HG03066 (cell line): ENCODE results near the gene EPB41L4A.
"Not testable (repeated sequence)": the region's sequence is repeated elsewhere in the genome, so short reads cannot be mapped to it uniquely, and the experiment has no call there.

Source experiments
- ATAC-seq: cut with Tn5 transposase; IDR thresholded peaks from one replicate; pipeline ENCODE4 v1.9.1; 2021; ENCODE audit warnings: low read depth; ENCODE audit not compliant: unreplicated experiment

The EPB41L4A gene

DNA sequence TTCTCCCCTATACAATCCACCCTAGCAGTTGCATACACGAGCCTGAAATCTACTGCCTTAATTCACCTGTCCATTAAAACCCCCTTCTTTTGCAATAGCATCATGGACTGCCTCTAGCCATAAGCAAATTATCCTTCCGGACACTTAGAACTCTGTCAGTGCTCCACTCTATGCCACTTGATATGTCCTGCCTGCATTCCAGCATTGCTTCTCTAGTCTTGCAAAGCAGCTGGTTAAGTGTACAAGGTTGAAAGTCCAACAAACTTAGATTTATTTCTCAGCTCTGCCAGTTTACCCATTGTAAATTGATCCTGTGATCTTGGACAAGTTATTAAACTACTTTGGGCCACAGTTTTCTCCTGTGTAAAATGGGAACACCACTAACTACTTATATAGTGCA, 197.9 kb downstream of the EPB41L4A start:
- ATAC-seq: no peak

GRCh38 chr5:112219000-112219399, 200.1 kb downstream of the EPB41L4A start:
- no peak for ATAC-seq

- no peak for ATAC-seq
Observed at GRCh38 chr5:112217843-112218579, 201.1 kb downstream of the EPB41L4A start.

DNA sequence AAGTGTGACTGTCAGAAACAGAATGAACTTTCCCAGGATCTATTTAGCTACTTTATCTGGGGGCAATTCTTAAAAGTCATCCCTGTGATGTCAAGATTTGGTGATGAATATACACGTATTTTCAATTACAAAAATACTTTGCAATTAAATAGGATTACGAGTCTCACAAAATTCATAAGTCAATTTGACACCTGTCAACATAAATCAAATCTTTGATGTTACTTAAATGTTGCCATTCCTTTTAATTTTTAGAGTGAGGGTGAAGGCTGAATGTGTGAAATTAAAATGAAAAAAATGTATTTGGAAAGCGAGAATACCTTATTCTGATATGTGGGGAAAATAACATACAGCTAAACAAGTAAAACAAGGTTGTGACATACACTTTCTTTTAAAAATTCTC, 202.9 kb downstream of the EPB41L4A start:
- ATAC-seq: no peak

GRCh38 chr5:112210430-112211005, 208.6 kb downstream of the EPB41L4A start:
- ATAC-seq: no peak

DNA sequence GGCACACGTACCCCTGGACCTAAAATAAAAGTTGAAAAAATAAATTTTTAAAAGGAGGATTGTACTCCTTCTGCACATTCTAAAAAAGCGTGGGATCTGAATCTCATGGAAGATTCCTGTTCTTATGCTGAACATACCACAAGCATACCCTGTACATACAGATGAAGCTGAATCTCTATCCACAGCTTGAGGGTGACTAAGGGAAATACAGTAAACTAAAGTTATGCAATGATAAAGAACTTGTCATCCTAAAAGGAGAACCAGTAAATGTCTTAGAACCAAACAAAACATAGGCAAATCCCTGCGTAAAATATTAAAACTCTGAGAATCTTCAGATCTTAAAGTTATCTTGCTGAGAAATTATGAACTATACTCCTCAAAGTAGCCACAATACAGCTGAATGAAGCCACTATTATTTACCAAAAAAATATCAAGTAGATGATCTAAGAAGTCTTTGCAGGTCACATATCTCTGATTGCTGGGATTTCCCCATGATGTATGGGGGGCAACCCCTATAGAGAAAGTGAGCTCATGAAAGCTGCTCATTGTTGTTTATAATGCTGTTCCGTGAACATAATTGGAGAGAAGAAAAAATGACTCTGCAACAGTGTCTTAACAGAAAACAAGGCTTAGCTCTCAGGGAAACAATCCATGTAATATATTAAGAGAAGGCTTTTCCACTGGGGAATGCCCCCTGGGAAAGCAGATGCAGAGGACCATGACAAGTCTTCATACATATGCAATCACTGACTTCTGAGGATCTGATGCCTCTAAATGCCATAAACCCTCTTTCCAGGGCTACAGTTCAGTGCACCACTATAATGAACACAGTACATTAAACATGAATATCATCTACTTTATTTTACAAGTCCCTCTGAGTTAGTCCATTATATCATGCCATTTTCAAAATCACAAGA, 210.1 kb downstream of the EPB41L4A start:
- no peak for ATAC-seq

DNA sequence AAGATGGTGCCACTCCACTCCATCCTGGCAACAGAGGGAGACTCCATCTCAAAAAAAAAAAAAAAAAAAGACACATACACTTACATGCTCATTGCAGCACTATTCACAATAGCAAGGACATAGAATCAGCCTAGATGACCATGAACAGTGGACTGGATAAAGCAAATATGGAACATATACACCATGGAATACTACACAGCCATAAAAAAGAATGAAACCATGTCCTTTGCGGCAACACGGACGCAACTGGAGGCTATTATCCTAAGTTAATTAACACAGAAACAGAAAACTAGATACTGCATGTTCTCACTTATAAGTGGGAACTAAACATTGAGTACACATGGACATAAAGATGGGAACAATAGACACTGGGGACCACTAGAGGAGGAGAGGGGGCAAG, 210.9 kb downstream of the EPB41L4A start:
- ATAC-seq: not testable (repeated sequence)

DNA sequence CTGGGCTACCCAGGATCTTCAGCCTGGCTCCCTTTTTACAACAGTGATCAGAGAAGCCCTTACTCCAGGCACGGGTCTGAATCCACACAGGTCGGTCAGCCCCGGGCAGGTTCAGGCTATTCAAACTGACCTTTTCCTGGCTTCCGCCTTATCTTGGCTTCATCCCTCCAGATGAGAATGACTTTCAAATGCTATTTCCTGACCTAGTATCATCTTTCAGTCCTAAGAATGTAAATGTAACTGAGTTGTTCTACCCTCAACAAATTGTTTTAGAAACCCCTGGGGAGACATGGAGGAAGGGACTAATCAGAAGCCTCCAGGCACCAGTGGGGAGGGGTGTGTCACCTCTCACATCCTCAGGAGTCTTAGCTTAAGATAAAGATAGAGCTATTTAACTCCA, 213.2 kb downstream of the EPB41L4A start:
- ATAC-seq: no peak

DNA sequence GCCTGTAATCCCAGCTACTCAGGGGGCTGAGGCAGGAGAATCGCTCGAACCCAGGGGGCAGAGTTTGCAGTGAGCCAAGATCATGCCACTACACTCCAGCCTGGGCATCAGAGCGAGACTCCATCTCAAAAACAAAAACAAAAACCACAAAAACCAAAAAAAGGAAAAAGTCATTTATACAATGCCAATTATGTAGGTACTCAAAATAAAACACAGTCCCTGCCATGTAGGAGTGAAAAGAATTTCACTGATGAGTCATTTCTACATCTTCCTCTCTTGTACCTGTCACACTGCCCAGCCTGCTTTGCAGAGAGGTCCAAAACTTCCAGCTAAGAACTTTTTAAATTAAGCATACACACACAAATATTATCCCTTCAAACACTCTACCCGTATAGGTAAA, 215.8 kb downstream of the EPB41L4A start:
- ATAC-seq: no peak

- no peak for ATAC-seq
Observed at GRCh38 chr5:112202694-112203093, 216.4 kb downstream of the EPB41L4A start.

DNA sequence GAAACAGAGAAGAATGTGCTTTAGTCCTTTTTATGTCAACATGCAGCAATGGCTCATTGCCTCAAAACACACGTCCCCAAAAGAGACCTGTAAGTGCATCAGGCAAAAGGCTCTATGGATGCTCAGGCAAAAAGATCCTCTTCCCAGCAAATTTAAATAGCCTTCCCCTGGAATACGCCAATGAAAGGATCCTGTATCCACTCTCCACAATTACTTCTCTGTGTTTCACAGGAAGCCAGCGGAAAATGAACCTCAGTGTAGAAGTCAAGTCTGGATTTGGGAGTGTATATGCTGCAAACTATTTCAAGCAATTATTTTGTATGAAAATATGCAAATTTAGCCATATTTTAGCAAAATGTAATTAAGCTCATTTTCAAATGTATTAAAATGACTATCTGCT, 217.9 kb downstream of the EPB41L4A start:
- no peak for ATAC-seq

- ATAC-seq: no peak
Observed at GRCh38 chr5:112200131-112200530, 218.9 kb downstream of the EPB41L4A start.

- no peak for ATAC-seq
Observed at GRCh38 chr5:112196584-112196983, 222.5 kb downstream of the EPB41L4A start.

DNA sequence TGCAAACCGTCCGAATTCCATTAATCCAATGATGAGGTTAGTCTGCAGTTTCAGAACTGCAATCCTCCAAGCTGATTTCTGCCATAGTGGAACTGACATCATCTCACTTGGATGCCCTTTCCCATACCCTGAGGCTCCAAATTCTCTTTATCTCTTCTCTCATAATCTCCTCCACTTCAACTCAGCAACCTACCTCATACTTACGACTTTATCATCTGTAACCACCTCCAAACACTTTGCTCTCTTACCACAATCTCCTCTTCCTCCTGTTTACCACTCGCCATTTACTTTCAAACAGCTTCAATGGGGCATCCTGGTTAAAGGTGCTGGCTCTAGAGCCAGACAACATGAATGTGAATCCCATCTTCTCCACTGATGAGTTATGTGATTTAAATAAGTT, 223.2 kb downstream of the EPB41L4A start:
- ATAC-seq: no peak

- ATAC-seq: no peak
Observed at GRCh38 chr5:112192866-112193265, 226.2 kb downstream of the EPB41L4A start.

DNA sequence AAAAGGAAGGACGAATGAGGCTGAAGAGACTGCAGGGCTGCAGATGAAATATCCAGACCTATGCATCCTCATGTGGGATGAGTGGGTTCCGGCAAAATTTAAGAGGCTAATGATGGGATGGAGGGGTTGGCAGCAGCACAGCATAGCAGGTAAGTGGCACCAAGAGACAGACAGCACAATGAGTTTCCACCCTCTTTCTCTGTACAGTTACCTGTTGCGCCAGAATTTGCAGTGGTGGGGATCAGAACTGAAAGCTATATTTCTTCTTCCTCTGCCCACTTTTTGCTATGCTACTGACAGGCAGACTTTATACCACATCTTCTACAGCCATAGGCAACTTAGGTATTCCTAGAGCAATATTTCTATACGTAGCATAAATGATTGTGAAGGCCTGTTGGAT, 227.0 kb downstream of the EPB41L4A start:
- ATAC-seq: no peak

DNA sequence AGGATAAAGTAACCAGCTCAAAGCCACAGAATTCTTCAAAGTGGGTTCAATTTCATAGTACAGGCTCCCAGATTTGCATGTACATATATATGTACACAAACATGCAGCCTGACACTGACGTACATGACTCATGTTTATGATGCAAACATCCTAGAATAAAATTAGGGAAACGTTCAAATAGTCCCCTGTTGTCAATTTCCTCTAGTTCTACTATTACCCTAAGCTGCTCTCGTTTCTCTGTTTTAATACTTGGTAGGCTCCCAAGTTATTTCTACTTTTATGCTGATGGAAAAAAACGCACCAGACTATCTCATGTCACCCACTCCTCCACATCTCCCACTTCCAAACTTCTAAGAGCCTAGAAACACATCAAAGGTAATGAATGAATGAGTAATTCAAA, 229.7 kb downstream of the EPB41L4A start:
- no peak for ATAC-seq

- ATAC-seq: no peak
Observed at GRCh38 chr5:112186401-112186990, 232.6 kb downstream of the EPB41L4A start.

DNA sequence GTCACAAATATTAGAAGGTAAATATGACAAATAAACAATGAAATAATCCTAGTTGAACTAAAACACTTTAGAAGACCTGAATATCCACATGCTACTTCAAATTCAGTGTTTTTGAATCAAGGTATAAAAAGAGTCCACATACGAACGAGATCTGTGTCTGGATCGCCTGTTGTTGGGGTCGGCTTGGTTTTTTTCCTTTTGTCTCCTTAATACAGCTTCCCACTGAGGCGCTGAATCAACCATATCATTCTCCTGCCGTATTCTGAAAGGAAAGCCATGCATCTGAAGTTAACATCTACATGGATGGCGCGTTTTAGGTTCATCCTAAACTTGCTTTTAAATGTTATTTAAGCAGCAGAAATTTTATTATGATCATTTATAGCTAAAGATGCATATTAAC, 235.2 kb downstream of the EPB41L4A start:
- no peak for ATAC-seq

GRCh38 chr5:112183103-112183711, 235.9 kb downstream of the EPB41L4A start:
- no peak for ATAC-seq

GRCh38 chr5:112179290-112179689, 239.8 kb downstream of the EPB41L4A start:
- no peak for ATAC-seq
